GM21619 (cell line): ENCODE data around the gene SNX4.
"Not testable (repeated sequence)": the region's sequence is repeated elsewhere in the genome, so short reads cannot be mapped to it uniquely, and the experiment has no call there.

Experiments used
- ATAC-seq: cut with Tn5 transposase; IDR thresholded peaks from one replicate; pipeline ENCODE4 v1.9.1; 2021; ENCODE audit not compliant: unreplicated experiment

Gene SNX4

DNA sequence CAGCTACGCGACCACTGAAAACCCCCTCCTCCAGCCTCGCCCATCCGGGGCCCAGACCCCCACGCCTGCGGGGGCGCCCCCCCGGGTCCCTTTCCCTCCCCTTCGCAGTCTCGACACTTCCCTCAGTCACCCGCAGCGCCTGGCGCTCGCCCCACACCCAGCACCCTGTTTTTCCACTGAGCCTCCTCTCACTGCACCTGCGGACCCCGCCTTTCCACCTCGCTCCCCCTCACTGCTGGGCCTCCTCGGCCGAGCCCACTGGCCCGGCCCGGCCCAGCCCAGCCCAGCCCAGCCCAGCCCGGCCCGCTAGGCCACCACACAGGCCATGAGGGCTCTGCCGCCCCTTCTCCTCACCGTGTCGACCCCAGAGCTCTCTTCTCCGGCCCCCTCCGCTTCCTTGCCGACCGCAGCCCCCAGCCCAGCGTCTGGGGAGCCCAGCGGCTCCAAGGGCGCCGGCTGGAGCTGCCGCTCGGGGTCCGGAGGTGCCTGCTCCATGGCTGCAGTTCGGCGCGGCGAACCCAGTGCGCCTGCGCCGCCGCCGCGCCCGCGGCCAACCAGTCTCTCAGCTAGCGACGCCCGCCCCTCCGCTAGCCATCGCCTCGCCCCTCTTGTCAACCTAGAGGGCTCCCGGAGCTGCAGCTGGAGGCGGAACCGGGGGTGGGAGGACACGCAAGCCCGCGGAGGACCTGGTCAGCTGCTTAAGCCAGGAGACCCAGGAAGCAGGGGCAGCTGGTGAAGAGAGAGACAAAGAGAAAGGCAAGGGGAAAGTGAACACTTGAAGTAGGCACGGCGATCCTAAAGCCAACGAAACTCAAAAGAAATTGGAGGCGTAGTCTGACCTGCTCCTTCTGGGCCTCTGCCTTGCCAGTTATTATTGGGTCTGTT lies at the start of gene SNX4:
SNX4 (minus strand) TSS at position 525 of the 885 bp plus-strand sequence; CDS start at position 495, 30 bp downstream.
- peak; percentile 87 for ATAC-seq

DNA sequence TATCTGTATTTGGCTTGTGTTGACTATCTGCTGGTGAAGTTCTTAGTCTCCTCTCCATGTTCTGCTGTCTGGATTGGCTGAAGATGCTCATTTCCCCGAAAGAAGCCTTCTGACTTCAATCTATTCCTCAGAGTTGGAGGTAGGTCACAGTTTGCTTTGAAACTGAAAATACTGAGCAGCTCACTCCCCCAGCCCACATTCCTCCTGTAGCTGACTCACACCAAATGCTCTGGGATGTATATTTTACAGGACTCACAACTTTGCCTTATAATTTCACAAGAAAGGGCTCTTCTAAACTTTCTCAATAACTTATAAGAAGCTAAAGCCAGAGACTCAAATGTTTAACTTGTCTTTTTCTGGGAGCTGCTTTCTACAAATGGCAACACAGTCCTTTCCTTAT lies 36.3 kb upstream of the SNX4 start:
- no peak for ATAC-seq

DNA sequence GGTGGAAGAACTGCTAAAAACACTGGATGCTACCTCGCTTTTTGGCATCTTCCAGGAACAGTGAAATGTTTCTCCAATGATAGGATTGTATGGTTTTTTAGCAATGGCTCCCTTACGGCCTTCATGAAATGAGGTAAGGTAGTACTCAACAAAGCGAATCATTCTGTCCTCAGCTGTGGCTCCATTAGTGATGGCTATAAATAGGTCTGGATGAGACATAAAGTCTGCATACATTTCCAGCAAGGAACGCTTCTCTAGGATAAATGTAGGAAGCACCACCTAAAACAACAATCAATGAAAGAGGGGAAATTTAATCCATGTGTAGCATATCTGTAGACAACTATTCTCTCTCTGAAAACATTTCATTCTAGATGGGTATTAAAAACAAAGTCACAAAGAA lies 32.4 kb upstream of the SNX4 start:
- no peak for ATAC-seq

DNA sequence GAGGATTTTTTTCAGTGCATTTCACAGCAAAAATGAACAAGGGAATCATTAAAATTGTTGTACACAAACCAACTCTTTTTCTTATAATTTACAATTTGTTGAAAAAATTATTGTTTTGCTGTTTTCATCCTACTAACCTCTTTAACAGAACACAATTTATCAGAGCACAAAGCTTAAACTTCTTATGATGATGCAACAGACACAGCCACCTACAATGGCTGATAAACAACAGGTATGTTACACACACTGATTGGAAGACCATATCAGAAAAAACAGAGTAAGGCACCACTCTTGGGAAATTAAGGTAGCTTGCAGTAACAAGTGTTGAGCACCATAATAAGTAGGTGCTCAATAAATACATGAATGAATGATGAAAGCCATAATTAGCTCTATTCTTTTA lies 8.9 kb upstream of the SNX4 start:
- ATAC-seq: no peak

DNA sequence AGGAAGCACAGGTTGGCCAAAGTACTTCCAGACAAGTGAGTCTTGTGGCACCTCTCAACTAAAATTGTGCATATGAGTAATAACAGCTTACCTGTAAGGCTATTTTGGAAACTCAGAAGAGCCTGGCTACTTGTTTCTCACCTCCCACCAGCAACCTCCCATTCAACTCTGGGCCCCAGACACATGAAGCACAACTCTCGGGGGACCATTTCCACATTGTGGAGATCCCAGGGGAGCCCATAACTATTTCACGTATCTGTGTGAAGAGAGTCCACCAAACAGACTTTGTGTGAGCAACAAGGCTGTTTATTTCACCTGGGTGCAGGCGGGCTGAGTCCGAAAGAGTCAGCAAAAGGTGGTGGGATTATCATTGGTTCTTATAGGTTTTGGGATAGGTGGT lies 5.2 kb upstream of the SNX4 start:
- no peak for ATAC-seq

DNA sequence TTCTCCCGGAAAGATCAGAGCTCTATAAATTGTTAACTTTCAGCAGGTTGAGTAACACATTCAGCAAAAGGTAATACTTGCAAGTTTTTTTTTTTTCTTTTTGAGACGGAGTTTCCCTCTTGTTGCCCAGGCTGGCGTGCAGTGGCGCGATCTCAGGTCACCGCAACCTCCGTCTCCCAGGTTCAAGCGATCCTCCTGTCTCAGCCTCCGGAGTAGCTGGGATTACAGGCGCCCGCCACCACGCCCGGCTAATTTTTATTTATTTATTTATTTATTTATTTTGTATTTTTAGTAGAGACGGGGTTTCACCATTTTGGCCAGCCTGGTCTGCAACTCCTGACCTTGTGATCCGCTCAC lies 539 bp upstream of the SNX4 start:
- ATAC-seq: not testable (repeated sequence)

DNA sequence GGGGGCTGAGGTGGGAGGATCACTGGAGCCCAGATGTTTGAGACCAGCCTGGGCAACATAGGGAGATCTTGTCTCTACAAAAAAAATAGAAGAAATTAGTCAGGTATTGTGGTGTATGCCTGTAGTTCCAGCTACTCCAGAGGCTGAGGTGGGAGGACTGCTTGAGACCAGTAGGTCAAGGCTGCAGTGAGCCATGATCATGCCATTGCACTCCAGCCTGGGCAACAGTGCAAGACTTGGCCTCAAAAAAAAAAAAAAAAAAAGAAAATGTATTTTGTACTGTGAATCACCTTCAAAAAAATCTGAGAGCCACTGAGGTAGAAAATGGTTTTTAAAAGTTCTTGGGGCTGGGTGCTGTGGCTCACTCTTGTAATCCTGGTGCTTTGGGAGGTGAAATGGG lies 4.6 kb downstream of the SNX4 start:
- no peak for ATAC-seq

DNA sequence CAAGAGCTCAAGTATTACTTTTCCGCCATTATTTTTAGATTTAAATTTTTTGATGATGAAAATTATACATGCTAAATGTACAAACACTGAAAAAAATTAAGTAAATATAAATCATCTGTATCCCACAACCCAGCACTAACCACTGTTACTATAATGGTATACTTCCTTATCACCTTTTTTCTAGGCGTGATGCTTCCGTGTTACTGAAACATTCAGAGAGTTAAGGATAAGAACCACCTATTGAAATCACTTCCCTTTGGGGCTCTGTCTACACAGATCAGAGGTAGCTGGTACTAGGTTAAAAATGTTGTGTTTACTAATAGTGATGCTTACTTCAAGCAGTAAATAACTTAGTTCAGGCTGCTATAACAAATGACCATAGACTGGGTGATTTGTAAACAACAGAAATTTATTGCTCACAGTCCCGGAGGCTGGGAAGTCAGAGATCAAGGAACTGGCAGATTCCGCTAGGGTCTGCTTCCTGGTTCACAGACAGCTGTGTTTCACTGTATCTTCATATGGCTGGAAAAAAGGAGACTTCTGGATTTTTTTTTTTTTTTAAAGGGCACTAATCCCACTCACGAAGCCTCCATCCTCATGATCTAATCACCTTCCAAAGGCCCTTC lies 6.4 kb downstream of the SNX4 start:
- no peak for ATAC-seq

DNA sequence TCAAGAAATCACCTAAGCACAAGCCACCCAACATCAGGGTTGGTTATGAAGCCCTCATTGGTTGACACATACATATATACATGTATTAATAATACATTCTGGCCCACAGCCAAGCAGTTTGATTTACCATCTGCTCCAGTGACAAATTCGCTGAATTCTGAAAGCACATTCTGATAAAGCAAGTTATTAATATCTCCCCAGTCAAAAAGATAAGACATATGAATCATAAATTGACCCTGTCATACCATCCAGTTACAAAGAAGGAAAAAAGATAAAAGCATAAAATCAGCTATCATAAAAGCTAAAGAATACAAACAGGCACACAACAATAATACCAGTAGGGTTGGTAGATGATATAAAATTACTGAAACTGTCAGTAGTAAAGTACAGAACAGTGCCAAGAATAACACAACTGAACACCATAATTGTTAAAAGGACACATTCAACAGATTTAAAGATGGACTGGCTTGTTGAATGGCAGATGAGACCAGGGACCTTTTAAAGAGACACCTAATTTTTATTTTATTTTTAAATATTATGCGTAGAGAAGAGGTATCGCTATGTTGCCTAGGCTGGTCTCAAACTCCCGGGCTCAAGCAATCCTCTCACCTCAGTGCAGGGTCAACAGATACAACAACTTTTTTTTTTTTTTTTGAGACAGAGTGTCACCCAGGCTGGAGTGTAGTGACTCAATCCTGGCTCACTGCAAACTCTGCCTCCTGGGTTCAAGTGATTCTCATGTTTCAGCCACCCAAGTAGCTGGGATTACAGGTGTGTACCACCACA lies 7.7 kb downstream of the SNX4 start:
- ATAC-seq: no peak

DNA sequence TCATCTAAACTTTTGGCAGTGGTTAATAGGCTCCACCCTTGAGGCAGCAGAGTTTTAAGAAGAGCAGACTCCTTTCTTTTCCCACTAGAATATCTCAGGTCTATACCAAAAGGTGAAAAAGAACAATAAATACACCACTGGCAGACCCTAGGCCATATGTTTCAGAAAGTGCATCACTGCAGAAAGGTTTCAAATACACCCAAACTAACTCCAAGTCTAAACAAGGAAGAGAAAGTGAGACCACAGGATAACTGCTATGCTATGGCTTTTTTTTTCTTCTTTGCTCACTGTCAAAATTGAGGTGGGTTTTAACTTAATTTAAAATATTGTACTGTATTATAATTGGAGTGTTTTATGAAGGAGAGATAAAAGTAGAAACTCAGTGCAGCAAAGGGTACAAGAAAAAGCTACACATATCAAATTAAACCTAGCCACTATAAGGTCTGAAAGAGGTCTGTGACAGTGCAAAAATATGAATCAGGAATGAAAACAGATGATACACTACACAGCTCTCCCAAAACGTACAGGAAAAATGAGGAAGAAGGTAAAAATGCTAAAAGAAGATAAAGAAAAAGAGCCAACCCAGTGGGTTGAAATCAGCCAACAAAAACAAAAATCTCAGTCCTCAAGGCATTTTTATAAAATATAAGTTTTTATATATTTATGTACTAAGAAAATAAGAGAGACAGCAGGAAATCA lies 8.4 kb downstream of the SNX4 start:
- peak; percentile 47 for ATAC-seq

DNA sequence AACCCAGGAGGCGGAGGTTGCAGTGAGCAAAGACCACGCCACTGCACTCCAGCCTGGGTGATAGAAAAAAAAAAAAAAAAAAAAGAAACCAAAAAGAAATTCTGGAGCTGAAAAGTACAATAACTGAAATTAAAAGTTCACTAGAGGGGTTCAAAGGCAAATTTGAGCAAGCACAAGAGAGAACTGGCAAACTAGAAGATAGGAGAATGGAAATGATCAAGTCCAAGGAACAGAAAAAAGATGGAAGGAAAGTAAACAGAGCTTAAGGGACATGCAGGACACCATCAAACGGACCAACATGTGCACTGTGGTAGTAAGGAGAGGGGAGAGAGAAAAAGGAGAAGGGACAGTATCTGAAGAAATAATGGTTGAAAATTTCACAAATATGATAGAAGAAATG lies 12.9 kb downstream of the SNX4 start:
- ATAC-seq: no peak

DNA sequence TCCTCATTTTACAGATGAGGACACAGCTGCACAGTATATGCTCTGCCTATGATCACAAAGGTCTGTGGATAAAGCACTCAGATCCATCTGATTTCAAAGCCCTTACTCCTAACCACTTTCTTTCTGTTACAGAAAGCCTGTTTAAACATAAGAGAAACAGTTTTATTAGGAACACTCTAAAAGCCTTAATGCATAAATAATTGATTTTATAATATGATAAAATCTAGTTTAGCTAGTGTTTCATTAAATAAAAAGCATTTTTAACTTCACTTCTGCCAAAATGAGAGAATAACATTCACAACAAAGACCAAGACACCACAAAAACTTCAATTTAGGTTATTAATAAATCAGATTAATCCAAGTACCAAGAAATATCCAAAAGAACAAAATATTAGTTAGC lies 21.4 kb downstream of the SNX4 start:
- no peak for ATAC-seq

DNA sequence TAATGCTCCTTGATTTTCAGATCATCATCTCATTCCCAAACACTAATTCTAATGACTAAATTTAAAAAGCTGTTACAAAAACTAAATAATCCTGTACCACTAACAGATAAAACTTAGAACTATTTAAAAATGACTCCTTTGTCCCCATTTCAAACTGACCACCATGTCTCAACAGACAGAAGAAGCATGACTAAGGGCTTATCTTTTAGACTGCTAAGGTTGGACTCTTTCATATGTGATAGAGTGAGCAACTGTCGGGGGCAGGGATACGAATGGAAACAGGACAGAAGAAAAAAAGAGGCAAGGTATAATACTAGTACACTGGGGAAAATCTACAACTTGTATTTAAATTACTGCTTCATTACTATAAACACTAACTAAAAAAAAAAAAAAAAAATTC lies 23.3 kb downstream of the SNX4 start:
- ATAC-seq: no peak

DNA sequence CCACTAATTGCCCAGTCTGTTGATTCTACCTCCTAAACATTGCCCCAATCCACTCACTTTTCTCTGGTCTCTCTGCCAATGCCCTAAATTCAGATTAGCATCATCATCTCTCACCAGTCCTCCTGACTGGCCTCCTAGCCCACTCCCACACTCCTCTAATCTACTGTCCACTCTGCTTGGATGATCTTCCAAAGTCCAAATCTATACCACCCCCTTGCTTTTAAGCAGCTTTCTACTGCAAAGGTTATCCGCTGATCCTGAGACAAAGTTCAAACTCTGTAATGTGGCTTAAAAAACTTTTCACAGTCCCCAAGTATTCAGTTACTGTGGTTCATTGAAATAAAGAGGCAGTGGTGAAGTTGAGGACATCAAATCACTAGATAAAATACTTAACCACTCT lies 37.6 kb downstream of the SNX4 start:
- no peak for ATAC-seq

DNA sequence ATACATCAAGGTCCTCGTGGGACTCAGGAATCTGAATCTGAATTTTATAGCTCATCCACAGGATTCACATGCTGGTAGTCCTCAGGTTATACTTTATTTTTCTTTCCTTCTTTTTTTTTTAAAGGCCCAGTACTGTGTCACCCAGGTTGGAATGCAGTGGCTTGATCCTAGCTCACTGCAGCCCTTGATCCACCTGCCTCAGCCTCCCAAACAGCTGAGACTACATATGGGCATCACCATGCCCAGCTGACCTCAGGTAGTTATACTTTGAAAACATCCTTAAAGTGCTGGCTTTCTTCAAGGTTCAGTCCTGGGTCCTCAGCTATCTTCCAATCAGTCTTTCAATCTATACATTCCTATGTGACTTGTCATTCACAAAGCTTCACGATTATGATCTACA lies 38.2 kb downstream of the SNX4 start:
- no peak for ATAC-seq

DNA sequence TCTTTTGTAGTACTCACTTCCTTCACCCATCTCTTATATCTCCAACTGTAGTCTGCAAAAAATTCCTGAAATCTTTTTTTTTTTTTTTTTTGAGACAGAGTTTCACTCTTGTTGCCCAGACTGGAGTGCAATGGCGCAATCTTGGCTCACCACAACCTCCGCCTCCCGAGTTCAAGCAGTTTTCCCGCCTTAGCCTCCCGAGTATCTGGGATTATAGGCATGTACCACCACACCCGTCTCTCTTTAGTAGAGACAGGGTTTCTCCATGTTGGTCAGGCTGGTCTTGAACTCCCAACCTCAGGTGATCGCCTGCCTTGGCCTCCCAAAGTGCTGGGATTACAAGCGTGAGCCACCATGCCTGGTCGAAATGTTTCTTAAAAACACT lies 38.6 kb downstream of the SNX4 start:
- not testable (repeated sequence) for ATAC-seq

DNA sequence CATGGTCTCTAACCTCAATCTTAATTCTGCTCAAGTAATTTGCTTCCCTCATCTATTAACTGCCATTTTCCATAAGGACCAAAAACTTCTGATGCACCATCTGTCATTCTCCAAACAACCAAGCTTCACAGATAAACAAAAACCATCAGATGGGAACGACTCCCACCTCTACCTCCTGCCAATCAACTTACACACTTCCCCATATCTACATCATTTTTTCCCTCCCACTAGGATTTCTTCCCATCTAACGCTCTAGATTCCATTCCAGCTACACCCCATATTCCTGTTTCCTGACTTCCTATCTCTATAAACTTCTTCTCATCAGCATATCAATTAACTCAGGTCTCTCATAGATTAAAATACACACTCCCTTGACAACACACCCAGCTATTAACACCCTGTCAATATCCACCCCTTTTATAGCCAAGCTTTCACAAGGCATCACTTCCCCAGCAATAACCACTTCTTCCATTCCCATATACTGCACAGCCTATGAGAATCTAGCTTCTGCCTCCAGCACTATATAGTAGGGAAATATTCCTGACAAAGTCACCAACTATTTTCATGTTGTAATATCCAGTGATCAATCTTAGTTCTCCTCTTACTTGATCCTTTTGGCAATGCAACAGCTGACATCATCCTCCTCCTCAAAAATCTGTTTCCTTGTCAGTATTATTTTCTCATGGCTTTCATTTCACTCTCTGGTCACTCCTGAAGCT lies 39.2 kb downstream of the SNX4 start:
- no peak for ATAC-seq

DNA sequence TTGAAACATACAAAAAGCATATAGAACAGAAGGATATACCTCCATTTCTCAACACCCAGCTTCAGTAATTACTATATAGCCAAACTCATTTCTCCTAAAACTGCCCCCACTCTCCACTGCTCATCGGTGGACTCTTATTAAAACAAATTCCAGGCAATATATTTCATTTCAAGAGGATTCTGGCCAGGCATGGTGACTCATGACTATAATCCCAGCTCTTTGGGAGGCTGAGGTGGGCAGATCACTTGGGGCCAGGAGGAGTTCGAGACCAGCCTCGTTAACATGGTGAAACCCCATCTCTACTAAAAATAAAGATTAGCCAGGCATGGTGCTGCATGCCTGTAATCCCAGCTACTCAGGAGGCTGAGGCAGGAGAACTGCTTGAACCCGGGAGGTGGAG lies 40.9 kb downstream of the SNX4 start:
- ATAC-seq: no peak

DNA sequence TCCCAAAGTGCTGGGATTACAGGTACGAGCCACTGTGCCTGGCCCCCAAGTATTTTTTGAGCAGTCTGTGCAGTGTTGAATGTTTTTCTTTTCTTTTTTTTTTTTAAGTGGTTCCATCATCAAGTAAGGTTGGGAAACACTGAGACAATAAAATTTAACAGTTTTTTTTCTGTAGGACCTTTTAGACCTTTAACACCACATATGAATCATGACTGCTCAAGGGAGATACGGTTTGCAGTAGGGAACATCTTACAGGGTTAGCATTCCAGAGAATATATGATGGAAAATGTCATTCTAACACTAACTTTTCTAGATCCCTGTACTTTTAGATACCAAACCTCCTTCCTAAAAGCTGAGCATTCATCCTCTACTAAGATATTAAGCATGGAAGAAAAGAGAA lies 41.7 kb downstream of the SNX4 start:
- no peak for ATAC-seq

DNA sequence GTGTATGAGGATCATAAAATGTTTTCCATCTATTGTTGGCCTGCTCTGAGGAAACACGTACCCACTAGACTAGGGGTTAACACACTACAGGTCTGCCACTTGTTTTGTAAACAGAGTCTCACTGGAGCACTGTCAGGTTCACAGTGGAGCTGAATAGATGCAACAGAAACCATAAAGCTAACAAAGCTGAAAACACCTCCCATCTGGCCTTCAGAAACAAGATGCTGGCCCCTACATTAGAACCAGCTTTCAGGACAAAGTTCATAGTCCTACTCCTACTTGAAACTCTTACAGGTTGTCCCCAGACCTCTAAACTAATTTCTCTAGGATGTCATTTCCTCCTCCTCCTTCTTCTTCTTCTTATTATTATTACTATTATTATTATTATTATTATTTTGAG lies 42.3 kb downstream of the SNX4 start:
- ATAC-seq: no peak

DNA sequence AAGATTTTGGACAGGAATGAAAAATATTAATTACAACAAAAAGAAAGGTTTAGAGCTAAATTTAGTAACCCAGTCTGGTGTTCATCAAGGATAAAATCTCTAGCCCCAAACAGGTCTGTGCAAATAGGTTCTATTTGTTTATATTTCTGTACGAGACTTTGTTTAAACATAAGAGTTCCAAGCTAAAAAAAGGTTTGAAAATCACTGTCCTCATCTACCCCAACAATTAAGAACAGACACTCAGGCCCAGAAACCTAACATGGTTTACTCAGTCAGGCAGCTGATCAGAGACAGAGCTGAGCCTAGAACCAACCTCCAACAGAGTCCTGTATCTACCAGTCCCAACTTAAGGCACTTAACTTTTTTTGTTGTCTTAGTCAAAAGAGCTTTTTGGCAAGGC lies 49.3 kb downstream of the SNX4 start:
- no peak for ATAC-seq
